Glomerular endothelial cell (primary cell): ENCODE data around the gene PRKCA. TPM values are rescaled to one million over a fixed set of nuclear protein-coding genes. Genes with fewer than 3 reads are reported as not detected.

Source experiments
- DNase-seq: peaks from one replicate; pipeline ENCODE4 v3.0.0-alpha.2; 2011; ENCODE audit warnings: low read depth, low spot score; ENCODE audit errors: extremely low read depth
- total RNA-seq: library from RNA; depleted of rRNA; stranded (reverse); fragments of >200 nt; gene quantifications from 2 replicates; pipeline ENCODE4 v1.2.3, GENCODE V29; 2015

Gene PRKCA
- total RNA-seq, 1 donor from 2014 or later: 18.4 TPM

GRCh38 chr17:66776999-66777688 is 474.7 kb downstream of the PRKCA start:
- no peak for DNase-seq

GRCh38 chr17:66777689-66778225 is 475.3 kb downstream of the PRKCA start:
- no peak for DNase-seq

- DNase-seq: no peak
Observed at GRCh38 chr17:66778531-66779236, 476.3 kb downstream of the PRKCA start.

- no peak for DNase-seq
Observed at GRCh38 chr17:66779237-66779606, 476.8 kb downstream of the PRKCA start.

GRCh38 chr17:66781135-66781534 is 478.7 kb downstream of the PRKCA start:
- DNase-seq: no peak

GRCh38 chr17:66782851-66783250 is 480.4 kb downstream of the PRKCA start:
- no peak for DNase-seq

- no peak for DNase-seq
Observed at GRCh38 chr17:66783656-66784381, 481.4 kb downstream of the PRKCA start.

- no peak for DNase-seq
Observed at GRCh38 chr17:66784621-66785364, 482.4 kb downstream of the PRKCA start.

GRCh38 chr17:66786107-66786506 is 483.7 kb downstream of the PRKCA start:
- DNase-seq: no peak

- DNase-seq: no peak
Observed at GRCh38 chr17:66787914-66788313, 485.5 kb downstream of the PRKCA start.

- DNase-seq: no peak
Observed at GRCh38 chr17:66789093-66789492, 486.7 kb downstream of the PRKCA start.

- no peak for DNase-seq
Observed at GRCh38 chr17:66789961-66790437, 487.6 kb downstream of the PRKCA start.

- DNase-seq: no peak
Observed at GRCh38 chr17:66790501-66791061, 488.2 kb downstream of the PRKCA start.

- no peak for DNase-seq
Observed at GRCh38 chr17:66791347-66791746, 488.9 kb downstream of the PRKCA start.

GRCh38 chr17:66793814-66794213 is 491.4 kb downstream of the PRKCA start:
- DNase-seq: no peak

- no peak for DNase-seq
Observed at GRCh38 chr17:66795486-66795885, 493.1 kb downstream of the PRKCA start.

- DNase-seq: no peak
Observed at GRCh38 chr17:66799849-66800537, 497.6 kb downstream of the PRKCA start.

- no peak for DNase-seq
Observed at GRCh38 chr17:66803474-66803951, 501.1 kb downstream of the PRKCA start.

- DNase-seq: no peak
Observed at GRCh38 chr17:66805567-66805966, 503.2 kb downstream of the PRKCA start.

- DNase-seq: no peak
Observed at GRCh38 chr17:66807182-66807581, 504.8 kb downstream of the PRKCA start.
